GM19238 (cell line): Measurements from ENCODE around the gene CCDC85A.
"Not testable (repeated sequence)": the region's sequence is repeated elsewhere in the genome, so short reads cannot be mapped to it uniquely, and the experiment has no call there.

Experiments used
- DNase-seq: peaks from one replicate; pipeline ENCODE4 v3.0.0; 2011; ENCODE audit warnings: low spot score; ENCODE audit not compliant: insufficient read length

The CCDC85A gene

GRCh38 chr2:56183643-56184499 lies at the start of gene CCDC85A:
CCDC85A (plus strand) TSS chr2:56183990; CDS start chr2:56184625, 635 bp downstream.
- DNase-seq, result peak; percentile 81

DNA sequence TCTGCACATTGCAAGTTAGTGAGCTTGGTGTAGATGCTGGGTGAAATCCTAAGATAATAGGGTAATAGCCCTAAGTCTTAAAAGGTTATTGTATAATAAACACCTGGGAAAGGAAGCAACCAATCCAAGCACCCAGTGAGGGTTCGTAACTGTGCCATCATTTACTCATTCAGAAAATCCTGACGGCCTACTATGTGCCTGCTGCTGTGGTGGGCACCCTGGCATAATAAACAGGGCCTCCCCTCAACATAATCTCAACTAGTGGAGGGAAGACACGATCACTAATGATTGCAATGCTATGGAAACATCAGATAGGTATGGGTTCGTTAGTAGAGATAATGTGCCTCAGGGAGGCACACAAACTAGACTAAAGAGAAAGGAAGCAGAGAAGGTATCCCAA lies 48.9 kb upstream of the CCDC85A start:
- DNase-seq, result no peak

DNA sequence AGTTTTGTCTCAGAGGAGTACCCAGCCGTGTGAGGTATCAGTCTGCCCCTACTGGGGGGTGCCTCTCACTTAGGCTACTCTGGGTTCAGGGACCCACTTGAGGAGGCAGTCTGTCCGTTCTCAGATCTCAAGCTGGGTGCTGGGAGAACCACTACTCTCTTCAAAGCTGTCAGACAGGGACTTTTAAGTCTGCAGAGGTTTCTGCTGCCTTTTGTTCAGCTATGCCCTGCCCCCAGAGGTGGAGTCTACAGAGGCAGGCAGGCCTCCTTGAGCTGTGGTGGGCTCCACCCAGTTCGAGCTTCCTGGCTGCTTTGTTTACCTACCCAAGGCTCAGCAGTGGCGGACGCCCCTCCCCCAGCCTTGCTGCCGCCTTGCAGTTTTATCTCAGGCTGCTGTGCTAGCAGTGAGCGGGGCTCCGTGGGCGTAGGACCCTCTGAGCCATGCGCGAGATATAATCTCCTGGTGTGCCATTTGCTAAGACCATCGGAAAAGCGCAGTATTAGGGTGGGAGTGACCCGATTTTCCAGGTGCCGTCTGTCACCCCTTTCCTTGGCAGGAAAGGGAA lies 41.2 kb upstream of the CCDC85A start:
- DNase-seq, result not testable (repeated sequence)

DNA sequence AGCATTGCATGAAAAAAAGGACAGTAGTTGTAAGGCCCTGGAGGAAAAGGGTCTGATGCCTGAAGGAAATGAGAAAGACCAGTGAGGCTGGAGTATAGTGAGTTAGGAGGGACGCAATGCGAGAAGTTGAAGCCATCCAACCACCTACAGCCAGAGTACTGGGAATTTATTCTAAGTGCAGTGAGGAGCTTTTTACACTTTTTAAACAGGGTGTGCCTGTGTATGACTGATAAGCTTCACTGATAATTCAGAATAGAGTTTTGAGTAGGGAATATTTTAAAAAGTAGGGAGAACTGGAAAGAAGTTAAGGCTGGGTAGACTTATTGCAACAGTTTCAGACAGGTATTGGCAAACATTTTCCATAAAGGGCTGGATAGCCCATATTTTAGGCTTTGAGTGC lies 35.9 kb upstream of the CCDC85A start:
- no peak for DNase-seq

GRCh38 chr2:56148825-56149224 lies 35.0 kb upstream of the CCDC85A start:
- no peak for DNase-seq

GRCh38 chr2:56151841-56152240 lies 31.9 kb upstream of the CCDC85A start:
- DNase-seq, result no peak

DNA sequence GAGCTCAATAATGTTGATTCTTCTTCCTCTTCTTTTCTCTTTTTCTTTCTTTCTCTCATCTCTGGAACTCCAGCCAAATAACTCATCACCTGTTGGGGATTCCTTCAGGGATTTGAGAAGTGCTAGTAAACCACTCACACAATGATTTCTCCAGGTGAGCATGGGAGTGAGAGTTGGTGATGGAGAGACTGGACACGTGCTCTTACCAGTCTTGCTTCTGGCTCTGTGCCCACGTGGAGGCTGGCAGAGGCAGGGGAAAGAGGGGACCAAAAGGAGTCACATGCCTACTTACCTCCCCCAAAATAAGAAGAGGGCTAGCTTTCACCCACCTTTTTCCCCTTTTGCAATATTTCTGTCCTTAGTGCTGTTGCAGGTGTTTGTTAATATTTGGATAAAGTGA lies 28.6 kb upstream of the CCDC85A start:
- no peak for DNase-seq

DNA sequence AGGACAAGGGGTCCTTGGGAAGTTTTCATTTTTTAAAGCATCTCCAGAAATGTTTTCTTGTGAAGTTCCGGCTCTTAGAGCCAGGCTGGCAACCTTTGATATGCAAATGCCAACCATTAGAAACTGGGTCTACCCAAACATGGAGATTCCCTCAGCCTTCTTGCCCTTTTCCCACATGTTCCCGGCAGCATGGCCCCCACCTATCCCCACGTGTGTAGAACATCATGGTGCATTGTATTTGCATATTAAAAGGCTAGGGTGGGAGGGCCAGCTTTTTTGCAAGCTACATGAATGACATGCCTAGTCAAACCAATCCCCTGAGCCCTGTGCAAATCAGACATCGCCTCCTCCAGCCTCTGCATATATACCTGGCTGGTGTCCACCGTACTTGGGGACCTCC lies 23.9 kb upstream of the CCDC85A start:
- not testable (repeated sequence) for DNase-seq

DNA sequence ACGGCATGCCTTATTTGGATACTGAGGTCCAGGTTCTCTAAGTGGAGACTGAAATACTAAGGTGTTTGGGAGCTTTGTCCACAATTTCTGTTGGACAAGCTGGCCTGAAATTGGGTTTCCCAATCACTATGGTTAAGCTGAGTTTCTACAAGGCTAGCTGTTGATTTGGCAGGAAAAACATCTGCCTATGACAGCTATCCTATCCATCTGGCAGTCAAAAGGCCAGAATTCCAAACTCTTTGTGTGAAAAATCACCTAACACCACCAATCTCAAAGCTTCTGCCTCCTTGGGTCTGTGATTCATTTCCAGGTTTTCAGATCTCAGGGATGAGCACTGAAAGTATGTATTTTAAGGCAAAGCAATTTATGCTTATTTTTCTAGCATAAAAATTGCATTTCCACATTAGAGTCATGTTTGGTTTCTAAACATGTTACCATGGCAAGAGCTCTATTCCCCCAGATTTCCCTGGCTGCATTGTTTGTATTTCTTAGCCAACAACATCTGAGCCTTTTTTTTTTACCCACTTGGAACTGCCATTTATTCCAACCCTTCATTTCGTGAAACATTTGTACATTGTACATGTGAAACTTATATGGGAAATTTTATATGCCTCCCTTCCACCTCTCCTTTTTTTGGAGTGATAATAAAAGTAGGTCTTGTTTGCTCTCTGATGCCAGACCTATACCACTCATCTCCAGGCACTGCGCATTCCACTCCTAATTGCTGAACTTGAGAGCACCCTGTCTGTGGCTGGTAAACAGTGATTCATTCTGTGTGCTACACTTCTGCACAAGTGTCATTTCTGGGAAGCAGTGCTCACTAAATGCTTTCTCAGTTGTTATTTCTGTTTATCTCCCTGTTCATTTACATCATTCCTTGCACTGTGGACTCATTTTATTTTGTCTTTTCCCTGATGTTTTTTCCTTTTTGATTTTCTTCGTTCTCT lies 15.9 kb upstream of the CCDC85A start:
- DNase-seq, result no peak

GRCh38 chr2:56169521-56169920 lies 14.3 kb upstream of the CCDC85A start:
- DNase-seq, result no peak

DNA sequence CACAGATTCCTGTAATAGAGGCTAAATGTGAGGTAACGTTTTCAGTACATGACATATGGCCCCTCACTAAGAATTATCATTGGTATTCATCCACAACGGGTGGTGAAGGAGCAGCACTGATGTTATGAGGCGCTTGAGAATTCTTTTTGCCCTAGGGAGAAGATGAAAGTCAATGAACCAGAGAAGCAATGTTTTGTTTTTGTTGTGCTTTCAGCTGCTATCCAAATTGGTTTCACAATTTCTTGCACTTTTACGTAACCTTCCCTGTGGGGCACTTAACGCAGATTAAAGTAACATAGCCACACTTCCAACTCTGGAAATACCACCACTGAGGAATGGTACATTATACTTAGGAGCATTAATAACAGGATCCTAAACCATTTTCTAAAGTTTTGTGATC lies 13.3 kb upstream of the CCDC85A start:
- no peak for DNase-seq

DNA sequence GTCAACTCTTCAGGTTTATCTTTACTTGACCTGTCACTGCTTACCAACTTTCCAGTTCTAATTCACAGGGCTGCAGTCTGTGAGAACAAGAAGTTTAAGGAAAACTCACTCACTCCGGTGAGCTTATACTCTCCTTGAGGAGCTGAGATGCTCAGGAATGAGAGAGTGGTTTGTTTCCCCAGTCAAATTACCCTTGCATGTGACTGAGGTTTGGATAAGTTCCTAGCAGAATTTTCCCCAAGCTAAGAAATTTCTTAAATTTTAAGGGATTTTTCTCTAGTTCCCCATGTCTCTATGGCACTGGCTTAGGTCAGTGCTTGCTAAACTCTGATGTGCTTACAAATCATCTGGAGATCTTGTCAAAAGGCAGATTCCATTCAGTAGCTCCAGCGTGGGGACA lies 12.8 kb upstream of the CCDC85A start:
- DNase-seq, result no peak

- DNase-seq, result no peak
Measured at GRCh38 chr2:56175779-56176178, 8.0 kb upstream of the CCDC85A start.

DNA sequence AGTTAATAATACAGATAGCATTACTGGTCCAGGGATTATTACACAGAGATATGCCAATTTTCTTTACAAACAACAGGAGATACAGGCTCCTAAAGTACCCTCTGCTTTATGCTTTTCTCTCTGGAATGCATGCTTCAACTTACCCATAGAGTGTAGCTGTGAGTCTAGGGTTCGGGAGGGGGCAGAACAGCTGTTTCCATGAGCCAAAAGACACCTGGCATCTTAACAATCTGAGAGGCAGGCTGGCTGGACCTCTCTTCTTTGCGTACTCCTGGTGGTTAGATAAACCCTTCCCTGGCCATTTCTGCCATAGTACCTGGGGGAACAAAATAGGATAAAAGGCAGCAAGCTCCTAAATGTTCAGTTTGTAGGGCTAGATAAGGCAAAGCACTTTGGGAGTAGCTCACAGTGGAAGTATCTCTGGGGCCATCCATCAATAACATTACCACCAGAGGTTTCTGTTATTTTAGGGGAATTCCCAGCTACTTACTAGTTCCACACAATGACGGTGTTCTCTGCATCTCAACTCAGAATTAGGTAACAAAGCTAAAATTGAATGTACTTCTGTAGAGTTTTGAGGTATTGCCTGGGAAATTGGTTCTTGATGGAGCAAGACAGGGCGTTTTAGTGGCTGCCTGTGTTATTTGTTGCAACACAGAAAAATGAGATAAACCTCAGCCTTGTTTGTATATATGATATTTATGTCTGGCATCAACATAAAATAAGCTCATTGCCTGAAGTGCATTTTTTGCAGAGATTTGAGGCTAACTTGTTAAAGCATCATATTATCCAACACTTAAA lies 6.2 kb upstream of the CCDC85A start:
- DNase-seq, result no peak

- no peak for DNase-seq
Measured at GRCh38 chr2:56179931-56180330, 3.9 kb upstream of the CCDC85A start.

- DNase-seq, result no peak
Measured at GRCh38 chr2:56182420-56182819, 1.4 kb upstream of the CCDC85A start.

DNA sequence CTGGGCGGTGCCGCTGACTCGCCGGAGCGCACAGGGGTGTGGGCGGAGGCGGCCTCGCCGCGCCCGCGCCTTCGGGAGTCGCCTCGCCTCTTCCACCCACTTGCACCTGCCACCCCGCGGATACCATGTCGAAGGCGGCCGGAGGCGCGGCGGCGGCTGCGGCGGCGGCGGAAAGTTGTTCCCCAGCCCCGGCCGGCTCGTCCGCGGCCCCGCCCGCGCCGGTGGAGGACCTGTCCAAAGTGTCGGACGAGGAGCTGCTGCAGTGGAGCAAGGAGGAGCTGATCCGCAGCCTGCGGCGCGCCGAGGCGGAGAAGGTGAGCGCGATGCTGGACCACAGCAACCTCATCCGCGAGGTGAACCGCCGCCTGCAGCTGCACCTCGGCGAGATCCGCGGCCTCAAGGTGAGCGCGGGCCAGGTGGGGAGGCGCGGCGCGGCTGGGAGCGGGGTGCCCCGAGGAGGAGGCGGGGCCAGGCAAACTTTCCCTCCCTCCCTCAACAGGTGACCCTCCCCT lies 766 bp downstream of the CCDC85A start:
- DNase-seq, result no peak

- DNase-seq, result no peak
Measured at GRCh38 chr2:56185101-56185581, 1.4 kb downstream of the CCDC85A start.

DNA sequence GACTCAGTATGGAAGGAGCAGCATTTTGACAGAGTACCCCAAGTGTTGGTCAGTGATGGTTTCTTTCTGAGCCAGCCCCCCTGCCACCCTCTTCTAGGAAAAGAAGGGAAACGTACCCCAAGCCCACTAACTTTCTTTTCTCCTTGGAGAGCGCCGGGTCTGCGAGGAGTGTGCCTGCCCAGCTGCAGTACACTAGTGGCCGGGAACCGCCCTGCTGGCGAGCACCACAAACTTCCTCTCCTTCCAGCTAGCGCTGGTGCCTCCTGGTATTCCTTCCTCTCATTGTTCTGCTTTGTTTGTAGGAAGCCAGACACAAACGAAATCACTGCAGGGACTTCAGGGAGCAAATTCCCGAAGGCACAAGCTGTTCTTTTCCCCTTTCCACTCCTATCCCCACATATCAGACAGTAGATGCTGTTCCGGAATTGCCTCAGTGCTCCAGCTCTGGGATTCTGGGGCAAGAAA lies 1.8 kb downstream of the CCDC85A start:
- no peak for DNase-seq

DNA sequence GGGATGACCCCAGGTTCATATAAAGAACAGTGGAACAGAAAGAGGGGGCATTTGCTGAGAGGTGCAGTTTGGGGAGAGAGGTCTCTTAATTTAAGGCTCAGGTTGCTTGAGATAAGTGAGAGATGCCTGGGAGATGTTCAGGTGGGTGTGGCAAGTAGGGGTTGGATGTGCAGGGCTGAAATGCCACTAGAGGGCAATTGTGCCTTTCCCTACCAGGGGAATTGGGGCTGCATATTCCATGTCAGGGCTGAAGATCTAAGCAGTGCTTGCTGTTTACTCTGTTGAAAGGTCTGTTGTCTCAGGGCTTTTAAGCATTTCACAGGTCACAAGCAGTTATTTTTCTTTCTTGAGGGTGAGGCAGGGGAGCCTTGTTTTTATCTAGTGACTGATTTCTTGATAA lies 7.8 kb downstream of the CCDC85A start:
- no peak for DNase-seq
